ENCODE data around the gene PLA2G6. TPM values are rescaled to one million over a fixed set of nuclear protein-coding genes. Genes with fewer than 3 reads are reported as not detected.

The PLA2G6 gene
- total RNA-seq, 2 experiments from 2014 or later, result 52.4 to 53.6 TPM

DNA sequence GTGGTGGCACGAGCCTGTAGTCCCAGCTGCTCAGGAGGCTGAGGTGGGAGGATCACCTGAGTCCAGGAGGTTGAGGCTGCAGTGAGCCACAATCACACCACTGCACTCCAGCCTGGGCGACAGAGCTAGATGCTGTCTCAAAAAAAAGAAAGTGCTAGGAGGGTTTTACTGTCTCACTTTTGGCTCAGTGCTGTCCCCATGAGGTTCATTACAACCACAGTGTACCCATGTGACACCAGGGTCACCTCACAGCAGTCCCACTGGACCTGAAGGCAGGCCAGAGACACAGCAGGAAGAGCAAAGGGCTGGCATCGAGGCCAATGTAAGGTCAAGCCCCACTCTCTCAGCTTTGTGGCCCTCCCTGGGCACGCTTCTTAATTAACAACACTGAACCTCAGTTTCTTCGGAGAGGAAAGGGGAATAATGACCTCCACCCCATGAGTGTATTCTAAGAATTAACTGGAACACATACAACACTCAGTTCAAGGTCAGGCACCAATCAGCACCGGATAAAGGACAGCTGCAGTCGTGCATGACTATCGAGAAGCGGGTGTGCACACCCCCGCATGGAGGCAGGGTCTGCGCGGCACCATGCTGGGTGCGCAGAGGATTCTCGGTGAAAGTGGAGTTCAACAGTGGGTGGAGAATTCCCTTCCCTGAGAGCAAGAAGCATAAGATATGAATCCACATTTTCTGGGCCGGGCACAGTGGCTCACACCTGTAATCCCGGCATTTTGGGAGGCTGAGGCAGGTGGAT is 40.2 kb downstream of the PLA2G6 start:
- CTCF ChIA-PET, result interaction anchor here (5.5 kb wide), 1 partner anchor 89 kb away, joined by 26 read pairs; no protein-coding TSS in a partner anchor
- TF ChIP-seq, protein P1, sequence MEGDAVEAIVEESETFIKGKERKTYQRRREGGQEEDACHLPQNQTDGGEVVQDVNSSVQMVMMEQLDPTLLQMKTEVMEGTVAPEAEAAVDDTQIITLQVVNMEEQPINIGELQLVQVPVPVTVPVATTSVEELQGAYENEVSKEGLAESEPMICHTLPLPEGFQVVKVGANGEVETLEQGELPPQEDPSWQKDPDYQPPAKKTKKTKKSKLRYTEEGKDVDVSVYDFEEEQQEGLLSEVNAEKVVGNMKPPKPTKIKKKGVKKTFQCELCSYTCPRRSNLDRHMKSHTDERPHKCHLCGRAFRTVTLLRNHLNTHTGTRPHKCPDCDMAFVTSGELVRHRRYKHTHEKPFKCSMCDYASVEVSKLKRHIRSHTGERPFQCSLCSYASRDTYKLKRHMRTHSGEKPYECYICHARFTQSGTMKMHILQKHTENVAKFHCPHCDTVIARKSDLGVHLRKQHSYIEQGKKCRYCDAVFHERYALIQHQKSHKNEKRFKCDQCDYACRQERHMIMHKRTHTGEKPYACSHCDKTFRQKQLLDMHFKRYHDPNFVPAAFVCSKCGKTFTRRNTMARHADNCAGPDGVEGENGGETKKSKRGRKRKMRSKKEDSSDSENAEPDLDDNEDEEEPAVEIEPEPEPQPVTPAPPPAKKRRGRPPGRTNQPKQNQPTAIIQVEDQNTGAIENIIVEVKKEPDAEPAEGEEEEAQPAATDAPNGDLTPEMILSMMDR (IDR thresholded peaks at IDR 0.05), result no peak
- POLR2A ChIA-PET, result no interaction called here
- DNase-seq, result no peak
- intact Hi-C loops (cut with micrococcal nuclease), result no loop called here
- Mint-ChIP-seq H3K27me3 (no peaks in the 10 kb centered on the region), H3K9me3 (no peaks in the 10 kb centered on the region), H3K4me1 (ENCODE audit: low read depth) (peaks cover 11% of the 10 kb centered on the region), H3K36me3 (ENCODE audit: low read depth) (peaks cover 12% of the 10 kb centered on the region), H3K27ac (no peak overlapping the region), H3K4me3 (no peak overlapping the region)
- no peak for ATAC-seq

DNA sequence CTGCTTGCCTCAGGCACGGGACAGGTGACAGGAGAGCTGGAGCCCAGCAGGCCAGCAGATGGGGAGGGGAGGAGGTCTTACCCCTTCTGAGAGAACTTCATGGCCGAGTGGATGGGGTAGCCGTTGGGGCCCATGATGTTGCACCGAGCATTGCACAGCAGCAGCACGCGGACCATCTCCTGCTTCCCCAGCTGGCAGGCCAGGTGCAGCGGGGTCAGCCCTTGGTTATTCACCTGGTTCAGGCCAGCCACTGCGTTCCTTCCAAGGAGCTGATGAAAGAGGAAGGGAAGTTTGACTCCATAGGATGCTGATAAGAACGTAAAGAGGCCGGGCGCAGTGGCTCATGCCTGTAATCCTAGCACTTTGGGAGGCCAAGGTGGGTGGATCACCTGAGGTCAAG is 41.7 kb downstream of the PLA2G6 start:
- H3K27ac Mint-ChIP-seq, result no peak overlapping the region
- H3K36me3 Mint-ChIP-seq (ENCODE audit: low read depth), result peaks cover 13% of the 10 kb centered on the region
- ATAC-seq, result no peak
- TF ChIP-seq, protein P1 (IDR thresholded peaks at IDR 0.05), result no peak
- intact Hi-C loops (cut with micrococcal nuclease), result no loop called here
- DNase-seq, result no peak
- H3K4me3 Mint-ChIP-seq, result no peak overlapping the region
- no peaks in the 10 kb centered on the region for H3K27me3 Mint-ChIP-seq
- ChIA-PET CTCF (no interaction called here), POLR2A (no interaction called here)
- peaks cover 11% of the 10 kb centered on the region for H3K4me1 Mint-ChIP-seq (ENCODE audit: low read depth)
- no peaks in the 10 kb centered on the region for H3K9me3 Mint-ChIP-seq

DNA sequence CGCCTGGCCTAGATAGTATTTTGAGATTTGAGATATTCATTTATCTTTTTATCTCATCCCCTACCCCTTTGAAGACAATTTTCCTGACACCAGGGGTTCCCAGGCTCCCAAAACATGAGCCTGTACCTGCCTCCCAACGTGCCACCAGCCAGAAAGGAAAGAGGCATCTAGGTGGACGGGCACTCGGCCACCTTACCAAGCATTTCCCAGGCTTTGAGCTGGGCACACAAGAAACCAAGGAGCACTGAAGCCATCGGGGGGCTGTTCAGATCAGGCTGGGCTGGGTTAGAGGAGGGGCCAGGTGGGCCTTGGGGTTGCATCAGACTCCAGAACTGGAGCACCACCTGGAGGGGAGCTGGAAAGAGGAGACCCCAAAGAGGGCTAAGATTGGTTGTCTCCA is 42.7 kb downstream of the PLA2G6 start:
- DNase-seq, result no peak
- ATAC-seq, result no peak
- H3K27ac Mint-ChIP-seq, result no peak overlapping the region
- H3K36me3 Mint-ChIP-seq (ENCODE audit: low read depth), result peaks cover 13% of the 10 kb centered on the region
- no peaks in the 10 kb centered on the region for H3K27me3 Mint-ChIP-seq
- H3K9me3 Mint-ChIP-seq, result no peaks in the 10 kb centered on the region
- POLR2A ChIA-PET, result no interaction called here
- H3K4me3 Mint-ChIP-seq, result no peak overlapping the region
- intact Hi-C loops (cut with micrococcal nuclease), result no loop called here
- CTCF ChIA-PET, result no interaction called here
- TF ChIP-seq, protein P1 (IDR thresholded peaks at IDR 0.05), result no peak
- H3K4me1 Mint-ChIP-seq (ENCODE audit: low read depth), result peaks cover 10% of the 10 kb centered on the region

DNA sequence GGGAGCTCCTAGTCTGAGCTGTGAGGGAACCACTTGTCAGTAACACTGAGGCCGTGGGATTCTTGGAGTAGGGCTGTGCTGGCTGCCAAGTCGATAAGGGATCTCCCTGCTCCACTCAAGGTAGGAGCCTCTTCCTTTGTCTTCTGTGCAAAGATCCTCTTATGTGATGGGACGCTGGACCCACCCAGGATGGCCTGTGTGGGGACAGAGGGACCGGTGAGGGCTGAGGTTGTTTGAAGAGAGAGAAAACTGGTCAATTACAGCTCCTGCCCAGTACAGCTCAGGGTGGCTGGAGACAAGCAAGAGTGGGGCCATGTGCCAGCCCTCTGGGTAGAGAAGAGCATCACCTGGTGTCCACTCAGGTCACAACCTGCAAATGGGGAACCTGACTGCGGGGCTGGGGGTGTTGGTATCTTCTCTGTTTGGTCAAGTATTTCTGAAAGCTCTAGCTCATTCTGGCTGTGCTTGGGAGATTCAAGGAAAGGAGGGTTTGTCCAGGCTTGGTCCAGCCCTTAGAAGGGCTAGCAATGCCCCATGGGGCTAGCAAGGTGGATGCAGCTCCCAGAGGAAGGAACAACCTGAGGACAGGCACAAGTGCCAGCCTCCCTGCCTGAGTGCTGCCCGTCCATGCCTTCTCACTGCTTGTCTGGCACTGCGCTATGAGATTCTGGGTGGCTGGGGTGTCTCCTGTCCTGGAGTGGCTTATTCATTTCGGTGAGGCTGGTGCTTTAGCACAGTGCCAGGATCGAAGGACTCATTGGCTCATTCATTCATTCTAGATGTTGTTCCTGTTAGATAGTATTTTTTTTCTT is 43.5 kb downstream of the PLA2G6 start:
- H3K4me3 Mint-ChIP-seq, result no peak overlapping the region
- no peak overlapping the region for H3K27ac Mint-ChIP-seq
- H3K9me3 Mint-ChIP-seq, result no peaks in the 10 kb centered on the region
- DNase-seq, result no peak
- intact Hi-C loops (cut with micrococcal nuclease), result no loop called here
- ChIA-PET POLR2A (interaction anchor here (0.6 to 0.8 kb wide), 2 partner anchors 10 to 81 kb away, joined by 3 read pairs; no protein-coding TSS in a partner anchor), CTCF (interaction anchor here (2.0 to 3.0 kb wide), 2 partner anchors 23 to 92 kb away, joined by 8 to 13 read pairs; no protein-coding TSS in a partner anchor)
- H3K27me3 Mint-ChIP-seq, result no peaks in the 10 kb centered on the region
- TF ChIP-seq, protein P1 (IDR thresholded peaks at IDR 0.05), result no peak
- H3K36me3 Mint-ChIP-seq (ENCODE audit: low read depth), result peaks cover 8% of the 10 kb centered on the region
- ATAC-seq, result no peak
- H3K4me1 Mint-ChIP-seq (ENCODE audit: low read depth), result peaks cover 4% of the 10 kb centered on the region

DNA sequence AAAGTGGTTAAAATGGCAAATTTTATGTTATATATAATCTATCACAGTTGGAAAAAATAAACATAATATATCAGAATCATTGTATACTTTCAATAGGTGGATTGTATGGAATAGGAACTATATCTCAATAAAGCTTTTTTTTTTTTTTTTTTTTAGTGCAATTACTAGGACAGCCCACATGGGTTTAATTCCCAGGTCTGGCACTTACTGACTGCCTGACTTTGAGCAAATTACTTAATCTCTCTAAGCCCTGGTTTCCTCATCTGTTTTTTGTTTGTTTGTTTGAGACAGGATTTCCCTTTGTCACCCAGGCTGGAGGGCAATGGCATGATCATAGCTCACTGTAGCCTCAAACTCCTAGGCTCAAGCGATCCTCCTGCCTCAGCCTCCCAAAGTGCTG is 45.0 kb downstream of the PLA2G6 start:
- ATAC-seq (no peak), DNase-seq (no peak)
- CTCF ChIA-PET, result interaction anchor here (2.0 to 3.0 kb wide), 2 partner anchors 22 to 94 kb away, joined by 8 to 13 read pairs; no protein-coding TSS in a partner anchor
- Mint-ChIP-seq H3K9me3 (no peaks in the 10 kb centered on the region), H3K4me1 (ENCODE audit: low read depth) (no peaks in the 10 kb centered on the region), H3K36me3 (ENCODE audit: low read depth) (peaks cover 7% of the 10 kb centered on the region), H3K27me3 (no peaks in the 10 kb centered on the region), H3K4me3 (no peak overlapping the region), H3K27ac (no peak overlapping the region)
- POLR2A ChIA-PET, result no interaction called here
- TF ChIP-seq, protein P1 (IDR thresholded peaks at IDR 0.05), result no peak
- intact Hi-C loops (cut with micrococcal nuclease), result no loop called here

All from activated CD8-positive, alpha-beta T cell treated with anti-CD3 and anti-CD28 coated beads for 36 hours (primary cell).